ENCODE results near the gene LGALS3.

DNA sequence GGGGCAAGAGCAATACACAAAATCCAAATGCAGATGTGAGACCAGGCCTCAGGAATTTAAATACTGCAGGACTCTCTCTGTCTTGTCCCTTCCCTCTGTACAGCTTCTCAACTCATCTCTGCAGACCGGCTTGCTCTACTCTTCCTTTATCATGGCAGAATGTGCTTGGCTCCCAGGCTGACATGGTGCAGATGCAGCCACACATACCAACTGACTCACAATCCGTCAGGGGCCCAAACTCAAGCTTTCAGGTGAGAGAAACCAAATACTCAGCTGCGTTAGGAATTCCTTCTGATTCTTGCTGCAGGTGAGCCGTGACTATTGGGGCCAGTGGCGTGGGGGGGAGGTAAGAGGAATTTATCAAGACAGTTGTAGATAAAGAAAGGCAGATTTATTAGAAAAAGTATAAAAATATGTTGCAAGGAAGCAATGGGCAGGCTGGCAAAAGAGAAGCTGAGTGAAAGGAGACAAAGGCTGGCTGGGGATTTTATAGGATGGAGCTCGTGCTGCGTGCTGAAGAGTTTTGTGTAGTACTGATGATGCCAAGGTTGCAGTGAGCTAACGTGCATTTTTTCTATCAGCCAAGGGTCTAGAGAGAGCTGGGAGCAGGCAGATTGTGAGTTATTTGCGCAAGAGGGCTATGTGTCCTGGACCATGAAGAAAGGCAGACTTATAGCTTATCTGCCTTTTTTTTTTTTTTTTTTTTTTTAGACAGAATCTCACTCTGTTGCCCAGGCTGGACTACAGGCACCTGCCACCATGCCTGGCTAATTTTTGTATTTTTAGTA is 5.0 kb upstream of the LGALS3 start:
- TF ChIP-seq POLR2AphosphoS5 (IDR thresholded peaks at IDR 0.05) = no peak
- TF ChIP-seq POLR2A (IDR thresholded peaks at IDR 0.05) = no peak
- TF ChIP-seq, protein P1, sequence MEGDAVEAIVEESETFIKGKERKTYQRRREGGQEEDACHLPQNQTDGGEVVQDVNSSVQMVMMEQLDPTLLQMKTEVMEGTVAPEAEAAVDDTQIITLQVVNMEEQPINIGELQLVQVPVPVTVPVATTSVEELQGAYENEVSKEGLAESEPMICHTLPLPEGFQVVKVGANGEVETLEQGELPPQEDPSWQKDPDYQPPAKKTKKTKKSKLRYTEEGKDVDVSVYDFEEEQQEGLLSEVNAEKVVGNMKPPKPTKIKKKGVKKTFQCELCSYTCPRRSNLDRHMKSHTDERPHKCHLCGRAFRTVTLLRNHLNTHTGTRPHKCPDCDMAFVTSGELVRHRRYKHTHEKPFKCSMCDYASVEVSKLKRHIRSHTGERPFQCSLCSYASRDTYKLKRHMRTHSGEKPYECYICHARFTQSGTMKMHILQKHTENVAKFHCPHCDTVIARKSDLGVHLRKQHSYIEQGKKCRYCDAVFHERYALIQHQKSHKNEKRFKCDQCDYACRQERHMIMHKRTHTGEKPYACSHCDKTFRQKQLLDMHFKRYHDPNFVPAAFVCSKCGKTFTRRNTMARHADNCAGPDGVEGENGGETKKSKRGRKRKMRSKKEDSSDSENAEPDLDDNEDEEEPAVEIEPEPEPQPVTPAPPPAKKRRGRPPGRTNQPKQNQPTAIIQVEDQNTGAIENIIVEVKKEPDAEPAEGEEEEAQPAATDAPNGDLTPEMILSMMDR (IDR thresholded peaks at IDR 0.05) = no peak

Data from transverse colon (tissue), 4 donors.